OCI-LY7 (cell line): Measurements from ENCODE around the gene PDZD7.

Experiments
- CTCF ChIP-seq: fragments of 200-600 bp; sonication (generic); conservative IDR thresholded peaks from 2 replicates; pipeline ENCODE4 v1.5.1; 2014; ENCODE audit warnings: mild to moderate bottlenecking, antibody characterized with exemption, low read length, moderate library complexity, mixed read lengths
- EZH2phosphoT487 ChIP-seq: fragments of 200-600 bp; sonication (generic); IDR thresholded peaks from 2 replicates; pipeline ENCODE4 v1.6.1; 2018; ENCODE audit warnings: low read depth, borderline replicate concordance, mild to moderate bottlenecking, mixed run types, antibody characterized with exemption, low read length, moderate library complexity, mixed read lengths

GRCh38 chr10:100987685-100988049 lies 43.3 kb downstream of the PDZD7 start:
- TF ChIP-seq CTCF (no peak), EZH2phosphoT487 (no peak)
